Measurements from ENCODE around the gene RPS6KA1. TPM values are rescaled to one million over a fixed set of nuclear protein-coding genes. Genes with fewer than 3 reads are reported as not detected.

Gene RPS6KA1
- total and polyA plus RNA-seq, 9 of the 15 experiments (the other 6 are each of a cell fraction or from before 2014, with no cell fraction given): 2.4 to 61.0 (median 35.5) TPM

DNA sequence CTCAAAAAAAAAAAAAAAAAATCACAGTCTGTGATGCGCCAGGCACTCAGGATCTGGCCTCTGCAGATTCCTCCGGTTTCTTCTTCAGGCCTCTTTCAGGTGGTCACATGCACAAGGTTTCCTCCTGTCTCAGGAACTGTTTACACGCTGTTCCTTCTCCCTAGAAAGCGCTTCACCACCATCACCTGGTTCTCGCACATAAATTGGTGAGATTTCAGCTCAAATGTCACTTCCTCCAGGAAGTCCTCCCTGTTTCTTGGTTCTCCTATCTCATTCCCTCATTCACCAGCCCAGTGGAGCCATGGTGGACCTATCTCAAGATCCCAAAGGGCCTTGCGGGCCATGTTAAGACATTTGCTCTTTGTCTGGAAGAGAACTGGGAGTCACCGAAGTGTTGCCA, 30.7 kb upstream of the RPS6KA1 start (continued):
- no peak for TF ChIP-seq ZNF644 (tag; IDR thresholded peaks at IDR 0.05; ENCODE audit: low read depth)
- TF ChIP-seq FOXJ3 (CRISPR knock-in tag; IDR thresholded peaks at IDR 0.05): no peak
- TF ChIP-seq CBX5 (IDR thresholded peaks at IDR 0.05; ENCODE audit: borderline replicate concordance, low read depth): no peak
- no peak for TF ChIP-seq RUNX1 (IDR thresholded peaks at IDR 0.05; ENCODE audit: low read depth)
- TF ChIP-seq ZFP36 (IDR thresholded peaks at IDR 0.05; ENCODE audit: low read depth, low read length, partially characterized antibody): peak; percentile 99
- TF ChIP-seq, protein P1, sequence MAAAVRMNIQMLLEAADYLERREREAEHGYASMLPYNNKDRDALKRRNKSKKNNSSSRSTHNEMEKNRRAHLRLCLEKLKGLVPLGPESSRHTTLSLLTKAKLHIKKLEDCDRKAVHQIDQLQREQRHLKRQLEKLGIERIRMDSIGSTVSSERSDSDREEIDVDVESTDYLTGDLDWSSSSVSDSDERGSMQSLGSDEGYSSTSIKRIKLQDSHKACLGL (CRISPR knock-in tag; IDR thresholded peaks at IDR 0.05; ENCODE audit: borderline replicate concordance, poor library complexity, severe bottlenecking): no peak
- no peak for TF ChIP-seq EGR1 (conservative IDR thresholded peaks at IDR 0.05)
- 0 out of 2 replicates have a peak, but pooled peaks have one; percentile 9 for TF ChIP-seq TEAD4 (IDR thresholded peaks at IDR 0.05; ENCODE audit: low read length)
- TF ChIP-seq TEAD4 (CRISPR knock-in tag; IDR thresholded peaks at IDR 0.05; ENCODE audit: borderline replicate concordance): no peak
- TF ChIP-seq, protein P2, sequence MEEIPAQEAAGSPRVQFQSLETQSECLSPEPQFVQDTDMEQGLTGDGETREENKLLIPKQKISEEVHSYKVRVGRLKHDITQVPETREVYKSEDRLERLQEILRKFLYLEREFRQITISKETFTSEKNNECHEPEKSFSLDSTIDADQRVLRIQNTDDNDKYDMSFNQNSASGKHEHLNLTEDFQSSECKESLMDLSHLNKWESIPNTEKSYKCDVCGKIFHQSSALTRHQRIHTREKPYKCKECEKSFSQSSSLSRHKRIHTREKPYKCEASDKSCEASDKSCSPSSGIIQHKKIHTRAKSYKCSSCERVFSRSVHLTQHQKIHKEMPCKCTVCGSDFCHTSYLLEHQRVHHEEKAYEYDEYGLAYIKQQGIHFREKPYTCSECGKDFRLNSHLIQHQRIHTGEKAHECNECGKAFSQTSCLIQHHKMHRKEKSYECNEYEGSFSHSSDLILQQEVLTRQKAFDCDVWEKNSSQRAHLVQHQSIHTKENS (CRISPR knock-in tag; IDR thresholded peaks at IDR 0.05): no peak
- no peak for TF ChIP-seq PHF21A (IDR thresholded peaks at IDR 0.05; ENCODE audit: borderline replicate concordance, low read depth)
- TF ChIP-seq, protein P3, sequence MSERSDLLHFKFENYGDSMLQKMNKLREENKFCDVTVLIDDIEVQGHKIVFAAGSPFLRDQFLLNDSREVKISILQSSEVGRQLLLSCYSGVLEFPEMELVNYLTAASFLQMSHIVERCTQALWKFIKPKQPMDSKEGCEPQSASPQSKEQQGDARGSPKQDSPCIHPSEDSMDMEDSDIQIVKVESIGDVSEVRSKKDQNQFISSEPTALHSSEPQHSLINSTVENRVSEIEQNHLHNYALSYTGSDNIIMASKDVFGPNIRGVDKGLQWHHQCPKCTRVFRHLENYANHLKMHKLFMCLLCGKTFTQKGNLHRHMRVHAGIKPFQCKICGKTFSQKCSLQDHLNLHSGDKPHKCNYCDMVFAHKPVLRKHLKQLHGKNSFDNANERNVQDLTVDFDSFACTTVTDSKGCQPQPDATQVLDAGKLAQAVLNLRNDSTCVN (CRISPR knock-in tag; IDR thresholded peaks at IDR 0.05): no peak
- TF ChIP-seq SIN3A (IDR thresholded peaks at IDR 0.05; ENCODE audit: borderline replicate concordance in 2 of 2, control insufficient read depth in 1 of 2, low read depth in 2 of 2, low read length in 2 of 2): no peak
- TF ChIP-seq, protein P4, sequence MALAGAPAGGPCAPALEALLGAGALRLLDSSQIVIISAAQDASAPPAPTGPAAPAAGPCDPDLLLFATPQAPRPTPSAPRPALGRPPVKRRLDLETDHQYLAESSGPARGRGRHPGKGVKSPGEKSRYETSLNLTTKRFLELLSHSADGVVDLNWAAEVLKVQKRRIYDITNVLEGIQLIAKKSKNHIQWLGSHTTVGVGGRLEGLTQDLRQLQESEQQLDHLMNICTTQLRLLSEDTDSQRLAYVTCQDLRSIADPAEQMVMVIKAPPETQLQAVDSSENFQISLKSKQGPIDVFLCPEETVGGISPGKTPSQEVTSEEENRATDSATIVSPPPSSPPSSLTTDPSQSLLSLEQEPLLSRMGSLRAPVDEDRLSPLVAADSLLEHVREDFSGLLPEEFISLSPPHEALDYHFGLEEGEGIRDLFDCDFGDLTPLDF (CRISPR knock-in tag; IDR thresholded peaks at IDR 0.05): no peak
- no peak for TF ChIP-seq ZNF253 (CRISPR knock-in tag; conservative IDR thresholded peaks at IDR 0.05)
- no peak for TF ChIP-seq TBL1XR1 (IDR thresholded peaks at IDR 0.05; ENCODE audit: low read length in 2 of 2)
- no peak for TF ChIP-seq ZKSCAN1 (IDR thresholded peaks at IDR 0.05; ENCODE audit: low read depth, low read length)
- TF ChIP-seq, protein P5, sequence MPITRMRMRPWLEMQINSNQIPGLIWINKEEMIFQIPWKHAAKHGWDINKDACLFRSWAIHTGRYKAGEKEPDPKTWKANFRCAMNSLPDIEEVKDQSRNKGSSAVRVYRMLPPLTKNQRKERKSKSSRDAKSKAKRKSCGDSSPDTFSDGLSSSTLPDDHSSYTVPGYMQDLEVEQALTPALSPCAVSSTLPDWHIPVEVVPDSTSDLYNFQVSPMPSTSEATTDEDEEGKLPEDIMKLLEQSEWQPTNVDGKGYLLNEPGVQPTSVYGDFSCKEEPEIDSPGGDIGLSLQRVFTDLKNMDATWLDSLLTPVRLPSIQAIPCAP (CRISPR knock-in tag; IDR thresholded peaks at IDR 0.05; ENCODE audit: borderline replicate concordance): no peak
- TF ChIP-seq, protein P6, sequence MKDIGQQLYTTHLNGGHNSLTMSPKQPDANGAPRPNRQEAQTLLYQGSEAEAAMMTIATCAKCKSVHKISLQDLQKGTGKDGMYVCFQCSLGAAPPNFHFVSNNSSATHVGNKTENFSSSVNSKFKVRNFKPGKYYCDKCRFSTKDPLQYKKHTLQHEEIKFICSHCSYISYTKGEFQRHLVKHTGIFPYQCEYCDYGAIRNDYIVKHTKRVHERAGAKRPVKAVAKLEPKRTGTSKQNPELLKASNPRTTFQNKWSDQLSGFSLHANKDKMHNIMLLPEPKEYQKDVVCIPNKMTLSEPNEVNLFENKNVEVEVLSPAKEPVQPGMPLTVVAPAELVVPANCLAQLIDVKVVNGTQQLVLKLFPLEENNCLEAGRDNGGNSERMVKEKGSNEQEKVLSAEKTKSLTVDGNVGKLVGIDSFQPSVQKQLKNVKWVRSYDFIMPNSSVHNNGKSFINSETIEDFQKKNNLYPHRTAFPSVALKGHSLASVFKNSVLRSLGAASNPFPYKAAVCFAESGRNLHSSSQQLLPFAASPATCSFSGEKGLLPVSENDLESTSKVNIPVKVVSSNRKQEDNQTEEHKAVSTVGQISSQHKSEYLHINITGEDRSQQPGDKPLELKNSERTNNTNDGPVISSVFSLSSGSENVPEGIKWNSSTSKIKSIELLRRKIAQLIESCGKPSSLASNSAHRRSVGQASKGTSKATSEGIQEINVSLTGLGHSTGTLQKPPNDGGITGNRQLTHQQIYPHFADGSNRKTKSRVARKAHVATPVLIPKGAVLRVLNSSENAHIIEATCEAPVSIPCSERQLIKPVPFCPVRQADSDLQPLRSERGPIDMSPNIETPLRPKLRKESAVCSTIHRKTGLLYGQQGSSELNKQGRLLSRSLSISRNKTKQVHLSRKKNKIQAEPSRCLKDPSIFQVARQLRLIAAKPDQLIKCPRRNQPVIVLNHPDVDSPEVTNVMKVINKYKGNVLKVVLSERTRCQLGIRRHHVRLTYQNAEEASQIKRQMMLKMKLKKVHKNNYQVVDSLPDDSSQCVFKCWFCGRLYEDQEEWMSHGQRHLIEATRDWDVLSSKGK (CRISPR knock-in tag; IDR thresholded peaks at IDR 0.05): no peak
